ENCODE data around the gene CCDC60.

CCDC60 gene

GRCh38 chr12:119334430-119335170 lies at the start of gene CCDC60:
Gene CCDC60 (plus strand): TSS chr12:119334729. CDS start chr12:119335177, 448 bp downstream.
- no peak within 1 kb of the TSS for H3K4me3 ChIP-seq (ENCODE audit: low read depth, low read length)
- no peak for DNase-seq (ENCODE audit: low read depth)

GRCh38 chr12:119288576-119288975 lies 46.0 kb upstream of the CCDC60 start:
- no peak for DNase-seq (ENCODE audit: low read depth)

GRCh38 chr12:119292893-119293630 lies 41.5 kb upstream of the CCDC60 start:
- no peak for DNase-seq (ENCODE audit: low read depth)
- H3K4me3 ChIP-seq (ENCODE audit: low read depth, low read length): no peak overlapping the region

More at GRCh38 chr12:119288576-119288975, 46.0 kb upstream of the CCDC60 start:
- no peak overlapping the region for H3K4me3 ChIP-seq (ENCODE audit: low read depth, low read length)

GRCh38 chr12:119294211-119294610 lies 40.3 kb upstream of the CCDC60 start:
- H3K4me3 ChIP-seq (ENCODE audit: low read depth, low read length): no peak overlapping the region
- no peak for DNase-seq (ENCODE audit: low read depth)

- no peak for DNase-seq (ENCODE audit: low read depth)
- H3K4me3 ChIP-seq (ENCODE audit: low read depth, low read length): no peak overlapping the region
Measured at GRCh38 chr12:119296535-119296934, 38.0 kb upstream of the CCDC60 start.

- no peak overlapping the region for H3K4me3 ChIP-seq (ENCODE audit: low read depth, low read length)
- no peak for DNase-seq (ENCODE audit: low read depth)
Measured at GRCh38 chr12:119299130-119299529, 35.4 kb upstream of the CCDC60 start.

GRCh38 chr12:119301379-119301778 lies 33.1 kb upstream of the CCDC60 start:
- no peak overlapping the region for H3K4me3 ChIP-seq (ENCODE audit: low read depth, low read length)
- no peak for DNase-seq (ENCODE audit: low read depth)

GRCh38 chr12:119302451-119303080 lies 32.0 kb upstream of the CCDC60 start:
- H3K4me3 ChIP-seq (ENCODE audit: low read depth, low read length): no peak overlapping the region
- no peak for DNase-seq (ENCODE audit: low read depth)

GRCh38 chr12:119306593-119306992 lies 27.9 kb upstream of the CCDC60 start:
- no peak overlapping the region for H3K4me3 ChIP-seq (ENCODE audit: low read depth, low read length)
- no peak for DNase-seq (ENCODE audit: low read depth)

GRCh38 chr12:119307747-119308146 lies 26.8 kb upstream of the CCDC60 start:
- no peak overlapping the region for H3K4me3 ChIP-seq (ENCODE audit: low read depth, low read length)
- DNase-seq (ENCODE audit: low read depth): no peak

- no peak for DNase-seq (ENCODE audit: low read depth)
- no peak overlapping the region for H3K4me3 ChIP-seq (ENCODE audit: low read depth, low read length)
Measured at GRCh38 chr12:119308708-119309456, 25.6 kb upstream of the CCDC60 start.

- no peak overlapping the region for H3K4me3 ChIP-seq (ENCODE audit: low read depth, low read length)
- DNase-seq (ENCODE audit: low read depth): no peak
Measured at GRCh38 chr12:119311878-119312277, 22.7 kb upstream of the CCDC60 start.

GRCh38 chr12:119312904-119313303 lies 21.6 kb upstream of the CCDC60 start:
- no peak for DNase-seq (ENCODE audit: low read depth)
- no peak overlapping the region for H3K4me3 ChIP-seq (ENCODE audit: low read depth, low read length)

- no peak overlapping the region for H3K4me3 ChIP-seq (ENCODE audit: low read depth, low read length)
- DNase-seq (ENCODE audit: low read depth): no peak
Measured at GRCh38 chr12:119314290-119314689, 20.2 kb upstream of the CCDC60 start.

- no peak for DNase-seq (ENCODE audit: low read depth)
Measured at GRCh38 chr12:119319638-119320037, 14.9 kb upstream of the CCDC60 start.

GRCh38 chr12:119320678-119321077 lies 13.9 kb upstream of the CCDC60 start:
- DNase-seq (ENCODE audit: low read depth): no peak
- no peak overlapping the region for H3K4me3 ChIP-seq (ENCODE audit: low read depth, low read length)

More at GRCh38 chr12:119319638-119320037, 14.9 kb upstream of the CCDC60 start:
- no peak overlapping the region for H3K4me3 ChIP-seq (ENCODE audit: low read depth, low read length)

- H3K4me3 ChIP-seq (ENCODE audit: low read depth, low read length): no peak overlapping the region
- DNase-seq (ENCODE audit: low read depth): no peak
Measured at GRCh38 chr12:119322301-119322723, 12.2 kb upstream of the CCDC60 start.

GRCh38 chr12:119325813-119326212 lies 8.7 kb upstream of the CCDC60 start:
- DNase-seq (ENCODE audit: low read depth): no peak
- H3K4me3 ChIP-seq (ENCODE audit: low read depth, low read length): no peak overlapping the region

- no peak for DNase-seq (ENCODE audit: low read depth)
- H3K4me3 ChIP-seq (ENCODE audit: low read depth, low read length): no peak overlapping the region
Measured at GRCh38 chr12:119326341-119326740, 8.2 kb upstream of the CCDC60 start.

GRCh38 chr12:119327471-119327870 lies 7.1 kb upstream of the CCDC60 start:
- DNase-seq (ENCODE audit: low read depth): no peak

More at GRCh38 chr12:119327471-119327870, 7.1 kb upstream of the CCDC60 start:
- H3K4me3 ChIP-seq (ENCODE audit: low read depth, low read length): no peak overlapping the region

All from skeletal muscle cell (primary cell).